ENCODE results near the gene TFAP2A.

Gene TFAP2A

DNA sequence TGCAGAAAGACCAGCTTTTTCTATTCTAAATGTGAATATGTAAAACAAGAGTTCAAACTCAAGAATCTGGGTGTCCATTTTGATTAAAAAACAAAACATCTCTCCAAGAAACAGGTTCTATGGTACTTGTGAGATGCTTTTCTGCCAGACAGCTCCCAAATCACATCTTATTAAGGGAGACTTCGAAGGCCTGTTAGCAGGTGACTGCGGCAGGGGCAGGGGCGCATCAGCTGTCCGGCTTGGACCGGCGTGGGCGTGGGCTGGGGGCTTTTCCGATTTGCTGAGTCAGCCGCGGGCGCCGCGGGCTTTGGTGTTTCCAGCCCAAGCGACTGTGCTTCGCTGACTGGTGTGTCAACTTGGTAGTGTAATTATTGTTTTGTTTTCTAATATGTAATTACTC is 32.6 kb downstream of the TFAP2A start:
- DNase-seq: no peak

- DNase-seq: no peak
Measured at GRCh38 chr6:10381830-10382208, 33.1 kb downstream of the TFAP2A start.

DNA sequence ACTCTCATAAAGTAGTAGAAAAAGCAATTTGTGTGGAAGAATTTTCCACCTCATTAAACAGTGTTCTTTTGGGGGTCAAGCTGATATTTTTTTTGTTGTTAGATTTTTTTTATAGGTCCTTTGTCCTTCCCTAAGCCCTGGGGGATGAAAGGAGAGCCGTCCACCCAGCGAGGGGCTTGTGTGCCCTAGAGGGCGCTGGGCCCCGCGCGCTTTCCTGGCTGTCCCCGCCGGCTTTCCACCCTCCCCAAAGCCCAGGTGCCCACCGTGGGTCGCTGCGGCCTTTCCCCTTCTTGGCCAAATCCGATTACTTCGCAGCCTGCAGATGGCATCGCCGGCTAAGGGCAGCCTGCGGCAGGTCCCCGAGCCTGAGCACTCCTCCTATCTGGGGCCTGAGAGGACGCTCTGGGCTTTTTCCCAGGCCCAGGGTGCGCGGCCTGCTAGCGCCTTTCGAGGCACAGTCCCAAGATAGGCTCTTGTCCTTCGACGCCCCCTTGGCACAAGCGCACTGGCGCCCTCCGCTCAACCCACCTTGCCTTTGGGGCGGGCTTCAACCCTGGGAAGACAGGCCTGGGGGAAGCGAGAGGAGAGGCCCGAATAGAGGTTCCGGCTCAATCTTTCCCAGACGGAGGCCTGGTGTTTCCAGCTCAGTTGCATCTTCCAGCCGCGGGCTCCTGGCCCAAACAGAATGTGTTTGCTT is 33.6 kb downstream of the TFAP2A start:
- no peak for DNase-seq

GRCh38 chr6:10375391-10375969 is 39.4 kb downstream of the TFAP2A start:
- DNase-seq: no peak

GRCh38 chr6:10373642-10374359 is 41.1 kb downstream of the TFAP2A start:
- DNase-seq: no peak

DNA sequence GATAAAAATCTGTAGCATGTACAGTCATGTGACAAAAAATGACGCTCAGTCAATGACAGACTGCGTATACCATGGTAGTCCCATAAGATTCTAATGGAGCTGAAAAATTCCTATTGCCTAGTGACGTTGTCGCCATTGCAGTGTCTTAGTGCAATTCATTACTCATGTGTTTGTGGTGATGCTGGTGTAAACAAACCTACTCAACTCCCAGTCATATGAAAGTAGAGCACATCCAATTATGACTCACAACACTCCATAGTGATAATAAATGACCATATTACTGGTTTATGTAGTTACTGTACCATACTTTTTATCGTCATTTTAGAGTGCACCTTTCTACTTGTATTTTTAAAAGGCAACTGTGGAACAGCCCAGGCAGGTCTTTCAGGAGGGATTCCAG is 45.0 kb downstream of the TFAP2A start:
- no peak for DNase-seq

DNA sequence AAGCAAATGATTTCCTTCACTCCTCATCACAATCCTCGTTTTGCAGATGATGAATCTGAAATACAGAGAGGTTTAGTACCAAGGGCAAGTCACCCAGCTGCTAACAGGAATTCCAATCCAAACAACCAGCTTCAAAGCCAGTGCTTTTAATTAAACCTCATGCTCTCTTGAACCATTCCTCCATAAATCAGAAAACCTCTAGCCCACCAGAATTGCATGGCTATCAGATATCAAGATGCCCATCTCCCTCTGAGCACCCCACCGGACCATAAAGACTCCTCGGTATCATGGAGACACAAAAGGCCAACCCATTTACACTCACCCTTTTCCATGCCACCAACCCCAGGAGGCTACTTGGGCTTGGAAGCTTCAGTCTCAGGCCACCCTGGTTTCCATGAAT is 46.0 kb downstream of the TFAP2A start:
- no peak for DNase-seq

- DNase-seq: no peak
Measured at GRCh38 chr6:10363911-10364310, 51.0 kb downstream of the TFAP2A start.

- DNase-seq: no peak
Measured at GRCh38 chr6:10362300-10362699, 52.6 kb downstream of the TFAP2A start.

DNA sequence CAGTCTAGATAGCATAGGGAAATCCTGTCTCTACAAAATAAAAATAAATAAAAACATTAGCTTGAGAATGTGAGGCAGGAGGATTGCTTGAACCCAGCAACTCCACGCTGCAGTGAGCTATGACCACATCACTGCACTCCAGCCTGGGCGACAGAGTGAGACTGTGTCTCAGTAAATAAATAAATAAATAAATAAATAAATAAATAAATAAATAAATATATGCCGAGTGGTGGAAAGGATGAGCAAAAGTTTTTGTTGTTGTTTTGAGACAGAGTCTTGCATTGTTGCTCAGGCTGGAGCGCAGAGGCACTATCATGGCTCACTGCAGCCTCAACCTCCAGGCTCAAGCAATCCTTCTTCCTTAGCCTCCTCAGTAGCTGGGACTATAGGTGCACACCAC is 53.4 kb downstream of the TFAP2A start:
- DNase-seq: no peak

DNA sequence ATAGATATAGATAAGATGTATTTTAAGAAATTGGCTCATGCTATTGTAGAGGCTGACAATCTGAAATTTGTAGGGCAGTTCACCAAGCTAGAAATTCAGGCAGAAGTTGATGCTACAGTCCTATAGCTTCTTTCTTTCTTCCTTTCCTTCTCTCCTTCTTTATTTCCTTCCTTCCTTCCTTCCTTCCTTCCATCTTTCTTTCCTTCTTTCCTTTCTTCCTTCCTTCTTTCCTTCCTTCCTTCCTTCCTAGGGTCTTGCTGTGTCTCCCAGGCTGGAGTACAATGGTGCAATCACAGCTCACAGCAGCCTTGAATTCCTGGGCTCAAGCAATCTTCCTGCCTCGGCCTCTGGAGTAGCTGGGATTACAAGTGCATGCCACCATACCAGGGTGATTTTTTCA is 55.3 kb downstream of the TFAP2A start:
- no peak for DNase-seq

DNA sequence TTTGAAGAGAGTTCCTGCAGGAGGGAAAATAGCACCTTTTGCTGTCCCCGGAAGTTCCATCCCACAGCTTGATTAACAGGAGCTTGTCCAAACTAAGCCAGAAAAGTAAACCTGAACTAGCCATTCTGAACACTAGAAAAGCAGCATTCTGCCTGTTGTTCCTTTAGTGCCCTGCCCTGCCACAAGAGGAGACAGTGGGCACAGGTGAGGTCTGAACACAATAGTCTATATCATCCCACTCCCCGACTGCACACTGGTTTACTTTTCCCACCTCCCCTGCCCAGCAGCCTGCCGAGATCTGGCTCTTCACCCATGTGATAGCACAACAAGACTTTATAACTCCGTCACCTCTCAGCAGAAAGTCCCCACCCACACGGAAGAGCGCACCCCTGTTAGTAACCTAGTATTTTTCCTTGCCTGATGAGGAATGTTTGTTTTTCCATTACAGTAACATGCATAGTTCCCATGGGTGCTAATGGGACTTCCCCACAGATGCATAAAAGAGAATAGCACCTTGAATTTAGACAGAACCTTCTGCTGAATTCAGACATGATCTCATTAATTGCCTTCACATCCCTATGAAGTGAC is 59.7 kb downstream of the TFAP2A start:
- peak in 1 of 2 donors; percentile 17 for DNase-seq

GRCh38 chr6:10351791-10352190 is 63.1 kb downstream of the TFAP2A start:
- DNase-seq: no peak

DNA sequence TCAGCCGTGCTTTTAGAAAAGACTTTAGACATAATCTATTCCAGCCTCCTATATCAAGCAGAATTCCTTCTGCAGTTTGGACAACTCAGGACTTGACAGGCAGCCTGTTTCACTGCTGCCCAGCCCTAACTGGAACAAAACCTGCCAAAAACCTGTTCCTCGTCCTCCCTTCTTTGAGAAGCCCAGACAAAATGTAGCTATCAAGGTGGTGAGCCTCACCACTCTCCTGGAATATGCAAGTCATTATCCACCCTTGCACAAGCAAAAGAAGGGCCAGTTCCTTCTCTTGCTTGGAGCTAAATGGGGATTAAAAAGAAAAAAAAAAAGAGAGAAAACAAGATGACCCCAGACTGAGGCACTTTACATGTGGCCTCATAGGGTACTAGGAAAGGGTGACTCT is 64.2 kb downstream of the TFAP2A start:
- DNase-seq: no peak

DNA sequence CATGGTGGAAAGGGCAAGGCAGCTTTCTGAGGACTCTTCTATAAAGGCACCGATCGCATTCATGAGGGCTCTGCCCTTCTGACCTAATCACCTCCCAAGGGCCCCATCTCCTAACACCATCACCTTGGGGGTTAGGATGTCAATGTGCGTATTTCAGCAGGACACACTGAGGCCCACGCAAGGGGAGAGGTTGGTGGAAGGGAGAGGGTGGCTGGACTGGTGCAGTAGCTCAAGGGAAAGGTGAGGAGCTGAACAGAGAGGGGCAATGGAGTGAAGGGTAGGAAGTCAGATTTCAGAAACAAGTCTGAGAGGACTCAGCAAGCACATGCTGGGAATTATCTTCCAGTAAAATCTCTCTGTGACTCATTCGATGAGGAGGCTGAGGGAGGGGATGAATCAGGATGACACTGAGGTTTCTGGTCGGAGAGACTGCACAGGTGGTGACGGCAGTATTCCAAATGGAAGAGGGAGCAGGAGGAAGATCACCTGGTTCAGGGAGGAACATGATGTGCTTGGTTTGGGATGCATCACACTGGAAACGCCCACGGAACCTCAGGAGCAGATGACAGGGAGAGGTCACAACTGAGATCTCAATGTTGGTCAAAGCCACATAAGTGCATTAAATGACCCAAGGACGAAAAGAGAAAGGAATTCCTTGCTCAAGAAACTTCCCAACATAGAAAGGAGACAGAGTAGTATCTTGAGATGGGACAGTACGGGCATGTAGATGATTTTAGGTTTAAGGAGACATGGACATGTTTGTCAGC is 67.1 kb downstream of the TFAP2A start:
- DNase-seq: no peak

All from stimulated activated CD4-positive, alpha-beta T cell treated with anti-CD3 and anti-CD28 coated beads, Interleukin-2, amount 100 ng/mL, for 24 hours (primary cell).